Kidney (tissue), 14 donors: ENCODE data around the gene ZNF35. TPM values are rescaled to one million over a fixed set of nuclear protein-coding genes. Genes with fewer than 3 reads are reported as not detected.

Experiments
- DNase-seq, 5 donors: peaks; one replicate each; pipeline ENCODE4 v3.0.0-alpha.2; 2013 to 2020
- FAIRE-seq: peaks from 2 replicates; lab custom pipeline; 2012; peaks lifted over from hg19 to GRCh38; lab: Jason Lieb, UNC
- H3K27ac ChIP-seq, 2 donors: one replicate each; pipeline ENCODE4 v1.7.0; 2013; ENCODE audit warnings: low read depth in 2 of 2, low read length in 2 of 2, inconsistent platforms in 1 of 2
- H3K27me3 ChIP-seq: one replicate; pipeline ENCODE4 v1.7.1; 2013; ENCODE audit warnings: low read length, inconsistent platforms; ENCODE audit not compliant: control insufficient read depth, insufficient read depth
- H3K36me3 ChIP-seq, 3 donors: one replicate each; pipeline versions ENCODE4 v1.7.0 to v1.7.1; 2013; ENCODE audit warnings: low read length in 3 of 3, control low read depth in 1 of 3, inconsistent platforms in 1 of 3; ENCODE audit not compliant: insufficient read depth in 3 of 3, control insufficient read depth in 2 of 3
- H3K4me1 ChIP-seq, 3 donors: one replicate each; pipeline versions ENCODE4 v1.7.0 to v1.7.1; 2013; ENCODE audit warnings: low read length in 3 of 3, inconsistent platforms in 1 of 3, low read depth in 1 of 3; ENCODE audit not compliant: control insufficient read depth in 2 of 3, insufficient read depth in 2 of 3
- H3K4me3 ChIP-seq, 3 donors: one replicate each; pipeline versions ENCODE4 v1.7.0 to v1.8.1; 2013; ENCODE audit warnings: low read length in 3 of 3, control low read depth in 1 of 3, inconsistent platforms in 1 of 3
- H3K9ac ChIP-seq, 3 donors: one replicate each; pipeline versions ENCODE4 v1.7.0 to v1.7.1; 2013; ENCODE audit warnings: low read length in 3 of 3, control low read depth in 1 of 3, inconsistent platforms in 1 of 3
- H3K9me3 ChIP-seq, 3 donors: one replicate each; pipeline versions ENCODE4 v1.7.0 to v1.7.1; 2013; ENCODE audit warnings: low read length in 3 of 3, control low read depth in 1 of 3, inconsistent platforms in 1 of 3; ENCODE audit not compliant: control insufficient read depth in 2 of 3, insufficient read depth in 1 of 3
- intact Hi-C: fragments of 100-400 bp; cut with DNase I; formaldehyde crosslinking; loops from one replicate; pipeline ENCODE4 v1.11.1; 2022
- polyA plus RNA-seq: library from polyadenylated mRNA; stranded (reverse); fragments of 350-450 nt; fragmentation: Illumina TruSeq; extraction: RNeasy Lipid Tissue Mini Kit (QIAGEN cat#74804); gene quantifications from one replicate; pipeline ENCODE4 v1.2.3, GENCODE V29; 2014; ENCODE audit warnings: low read depth, low replicate concordance; ENCODE audit not compliant: insufficient read depth
- total RNA-seq: library from RNA; stranded (reverse); fragmentation: NEBNext Ultra II Directional; extraction: Animal tissue kit (Norgen Biotek cat#: 25700); gene quantifications from one replicate; pipeline ENCODE4 v1.2.1, GENCODE V29; 2021
- TF ChIP-seq, protein P1 (sequence below): IDR thresholded peaks from 3 replicates; pipeline ENCODE4 v1.5.1; 2012; ENCODE audit warnings: mild to moderate bottlenecking, moderate library complexity, borderline replicate concordance; ENCODE audit not compliant: insufficient read depth; ENCODE audit errors: extremely low read depth
- donor health status: control.
- donor health status: control.
- donor health status: control.
- donor health status: control.
- donor health status: control.
- donor health status: DM: yes; HTN: yes; CAD: no.
- donor health status: Normal renal cell carcinoma (clear cell type).

Gene ZNF35
- total and polyA plus RNA-seq, 2 donors from 2014 or later: 2.6 to 11.6 TPM

DNA sequence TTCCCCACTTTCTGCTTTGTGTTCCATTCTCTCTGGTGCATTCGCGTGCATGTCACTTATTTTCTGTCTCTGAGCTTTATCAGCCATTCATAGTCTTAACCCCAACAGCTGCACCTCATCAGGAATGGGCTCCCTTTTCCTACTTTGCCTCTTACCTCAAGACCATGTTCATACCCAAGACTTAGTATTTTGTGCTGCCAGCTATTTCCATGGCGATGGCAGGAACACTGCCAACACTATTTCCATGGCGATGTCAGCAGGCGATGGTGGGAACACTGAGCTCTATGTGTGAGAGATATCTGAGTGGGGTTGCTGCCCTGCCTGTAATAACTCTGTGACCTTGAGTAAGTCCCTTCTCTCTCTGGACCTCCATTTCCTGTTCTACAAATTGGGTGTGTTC, 5.5 kb downstream of the ZNF35 start:
- Histone ChIP-seq H3K27ac (no peak overlapping the region), H3K9me3 (peaks cover 0 to 14% (median 3%) of the 10 kb centered on the region in 3 donors), H3K9ac (no peak overlapping the region), H3K36me3 (peaks cover 11 to 54% (median 34%) of the 10 kb centered on the region in 3 donors), H3K4me3 (no peak overlapping the region), H3K27me3 (no peaks in the 10 kb centered on the region), H3K4me1 (no peaks in the 10 kb centered on the region)
- DNase-seq (no peak), FAIRE-seq (no peak)
- TF ChIP-seq, protein P1, sequence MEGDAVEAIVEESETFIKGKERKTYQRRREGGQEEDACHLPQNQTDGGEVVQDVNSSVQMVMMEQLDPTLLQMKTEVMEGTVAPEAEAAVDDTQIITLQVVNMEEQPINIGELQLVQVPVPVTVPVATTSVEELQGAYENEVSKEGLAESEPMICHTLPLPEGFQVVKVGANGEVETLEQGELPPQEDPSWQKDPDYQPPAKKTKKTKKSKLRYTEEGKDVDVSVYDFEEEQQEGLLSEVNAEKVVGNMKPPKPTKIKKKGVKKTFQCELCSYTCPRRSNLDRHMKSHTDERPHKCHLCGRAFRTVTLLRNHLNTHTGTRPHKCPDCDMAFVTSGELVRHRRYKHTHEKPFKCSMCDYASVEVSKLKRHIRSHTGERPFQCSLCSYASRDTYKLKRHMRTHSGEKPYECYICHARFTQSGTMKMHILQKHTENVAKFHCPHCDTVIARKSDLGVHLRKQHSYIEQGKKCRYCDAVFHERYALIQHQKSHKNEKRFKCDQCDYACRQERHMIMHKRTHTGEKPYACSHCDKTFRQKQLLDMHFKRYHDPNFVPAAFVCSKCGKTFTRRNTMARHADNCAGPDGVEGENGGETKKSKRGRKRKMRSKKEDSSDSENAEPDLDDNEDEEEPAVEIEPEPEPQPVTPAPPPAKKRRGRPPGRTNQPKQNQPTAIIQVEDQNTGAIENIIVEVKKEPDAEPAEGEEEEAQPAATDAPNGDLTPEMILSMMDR: no peak
- intact Hi-C loops: no loop called here

DNA sequence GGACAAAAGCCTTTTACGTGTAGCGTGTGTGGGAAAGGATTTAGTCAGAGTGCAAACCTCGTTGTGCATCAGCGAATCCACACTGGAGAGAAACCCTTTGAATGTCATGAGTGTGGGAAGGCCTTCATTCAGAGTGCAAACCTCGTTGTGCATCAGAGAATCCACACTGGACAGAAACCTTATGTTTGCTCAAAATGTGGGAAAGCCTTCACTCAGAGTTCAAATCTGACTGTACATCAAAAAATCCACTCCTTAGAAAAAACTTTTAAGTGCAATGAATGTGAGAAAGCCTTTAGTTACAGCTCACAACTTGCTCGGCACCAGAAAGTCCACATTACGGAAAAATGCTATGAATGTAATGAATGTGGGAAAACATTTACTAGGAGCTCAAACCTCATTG, 10.5 kb downstream of the ZNF35 start:
- no peak overlapping the region for H3K9ac ChIP-seq
- TF ChIP-seq, protein P1: no peak
- peaks cover 0 to 28% (median 3%) of the 10 kb centered on the region in 3 donors for H3K9me3 ChIP-seq
- DNase-seq: no peak
- no peak for FAIRE-seq
- no peak overlapping the region for H3K4me3 ChIP-seq
- peaks cover 15 to 43% (median 37%) of the 10 kb centered on the region in 3 donors for H3K36me3 ChIP-seq
- no peak overlapping the region for H3K27ac ChIP-seq
- no peaks in the 10 kb centered on the region for H3K4me1 ChIP-seq
- no peaks in the 10 kb centered on the region for H3K27me3 ChIP-seq
- intact Hi-C loops: no loop called here

DNA sequence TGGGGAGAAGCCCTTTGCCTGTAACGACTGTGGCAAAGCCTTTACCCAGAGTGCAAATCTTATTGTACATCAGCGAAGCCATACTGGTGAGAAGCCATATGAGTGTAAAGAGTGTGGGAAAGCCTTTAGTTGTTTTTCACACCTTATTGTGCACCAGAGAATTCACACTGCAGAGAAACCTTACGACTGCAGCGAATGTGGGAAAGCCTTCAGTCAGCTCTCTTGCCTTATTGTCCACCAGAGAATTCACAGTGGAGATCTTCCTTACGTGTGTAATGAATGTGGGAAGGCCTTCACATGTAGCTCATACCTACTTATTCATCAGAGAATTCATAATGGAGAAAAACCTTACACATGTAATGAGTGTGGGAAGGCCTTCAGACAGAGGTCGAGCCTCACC, 10.9 kb downstream of the ZNF35 start:
- H3K36me3 ChIP-seq: peaks cover 14 to 40% (median 34%) of the 10 kb centered on the region in 3 donors
- TF ChIP-seq, protein P1: no peak

DNA sequence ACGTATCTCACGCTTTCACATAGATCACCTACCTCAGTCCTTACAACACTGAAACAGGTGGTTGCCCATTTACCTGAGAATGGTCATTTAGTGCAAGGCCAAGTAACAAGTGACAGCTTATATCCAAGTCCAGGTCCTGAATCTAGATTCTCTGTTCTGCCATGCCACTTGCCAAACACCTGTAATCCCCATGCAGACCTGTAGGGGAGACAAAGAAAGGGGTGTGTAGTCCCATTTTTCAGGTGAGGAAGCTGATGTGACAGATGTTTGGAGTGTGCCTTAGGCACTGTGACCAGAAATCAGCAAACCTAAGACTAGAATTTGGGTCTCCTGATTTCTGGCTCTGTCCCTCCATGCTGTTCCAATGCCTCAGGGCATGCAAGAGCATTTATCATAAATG, 12.7 kb downstream of the ZNF35 start:
- no peaks in the 10 kb centered on the region for H3K27me3 ChIP-seq
- no peak overlapping the region for H3K9ac ChIP-seq
- H3K36me3 ChIP-seq: peaks cover 14 to 40% (median 30%) of the 10 kb centered on the region in 3 donors
- no peak overlapping the region for H3K27ac ChIP-seq
- no peak overlapping the region for H3K4me3 ChIP-seq
- intact Hi-C loops: no loop called here
- TF ChIP-seq, protein P1: no peak
- DNase-seq (no peak), FAIRE-seq (no peak)
- no peaks in the 10 kb centered on the region for H3K4me1 ChIP-seq
- peaks cover 0 to 28% (median 3%) of the 10 kb centered on the region in 3 donors for H3K9me3 ChIP-seq

More for the DNA sequence above, 10.9 kb downstream of the ZNF35 start:
- FAIRE-seq (no peak), DNase-seq (no peak)
- H3K27ac ChIP-seq: no peak overlapping the region
- intact Hi-C loops: no loop called here
- H3K27me3 ChIP-seq: no peaks in the 10 kb centered on the region
- no peak overlapping the region for H3K4me3 ChIP-seq
- H3K9me3 ChIP-seq: peaks cover 0 to 28% (median 3%) of the 10 kb centered on the region in 3 donors
- no peak overlapping the region for H3K9ac ChIP-seq
- H3K4me1 ChIP-seq: no peaks in the 10 kb centered on the region
